Lower leg skin (tissue), 4 donors: ENCODE data around the gene R3HDM2. TPM values are rescaled to one million over a fixed set of nuclear protein-coding genes. Genes with fewer than 3 reads are reported as not detected.

Experiments used
- DNase-seq, 2 donors: peaks; one replicate each; pipeline ENCODE4 v3.0.0-alpha.2; 2019; ENCODE audit warnings: low spot score in 2 of 2
- H3K4me3 ChIP-seq: fragments of 200-600 bp; sonication (generic); 2 replicates; pipeline ENCODE4 v1.5.1; 2017; ENCODE audit warnings: mild to moderate bottlenecking, low read depth; ENCODE audit not compliant: poor library complexity, severe bottlenecking
- CTCF ChIP-seq, 3 donors: fragments of 450-650 bp; IDR thresholded peaks; one replicate each; pipeline ENCODE4 v1.5.1; 2016; ENCODE audit warnings: antibody characterized with exemption in 3 of 3, mild to moderate bottlenecking in 3 of 3, moderate library complexity in 2 of 3
- POLR2A ChIP-seq, 2 donors: fragments of 450-650 bp; IDR thresholded peaks; one replicate each; pipeline ENCODE4 v1.6.1; 2016 to 2017; ENCODE audit warnings: antibody characterized with exemption in 2 of 2, mild to moderate bottlenecking in 1 of 2, moderate library complexity in 1 of 2
- WGBS, 2 donors: methylation state at CpG; one replicate each; pipeline ENCODE4 v1.1.5; 2018; 5-methylcytosine and 5-hydroxymethylcytosine counted together
- intact Hi-C: fragments of 100-400 bp; cut with DNase I; formaldehyde crosslinking; loops from one replicate; pipeline ENCODE4 v1.15.0; 2023; ENCODE audit warnings: low total_unique reads
- total RNA-seq, 4 donors: library from RNA; depleted of rRNA; stranded (reverse); fragments of >200 nt; gene quantifications; one replicate each; pipeline ENCODE4 v1.1.0, GENCODE V29; 2016

The R3HDM2 gene
- total RNA-seq, 4 donors from 2014 or later: 37.2 to 64.6 (median 54.3) TPM

- no peak for TF ChIP-seq POLR2A (IDR thresholded peaks at IDR 0.05)
- TF ChIP-seq CTCF (IDR thresholded peaks at IDR 0.05): no peak
Measured at GRCh38 chr12:57469296-57470164, 38.7 kb upstream of the R3HDM2 start.

GRCh38 chr12:57467915-57468314 lies 37.1 kb upstream of the R3HDM2 start:
- TF ChIP-seq CTCF (IDR thresholded peaks at IDR 0.05) (no peak), POLR2A (IDR thresholded peaks at IDR 0.05) (no peak)
- no peak for DNase-seq
- WGBS, 2 donors: 59 to 67% methylated on average over 11 of the region's 11 CpGs
- H3K4me3 ChIP-seq: no peak overlapping the region
- intact Hi-C loops: loop anchor here (10.0 kb wide), 1 partner anchor 157 kb away; no protein-coding TSS in a partner anchor

More at GRCh38 chr12:57469296-57470164, 38.7 kb upstream of the R3HDM2 start:
- no peak for DNase-seq
- intact Hi-C loops: loop anchor here (10.0 kb wide), 1 partner anchor 155 kb away; no protein-coding TSS in a partner anchor
- WGBS, 2 donors: 87 to 89% methylated on average over 10 of the region's 10 CpGs
- H3K4me3 ChIP-seq: no peak overlapping the region

- TF ChIP-seq POLR2A (IDR thresholded peaks at IDR 0.05) (no peak), CTCF (IDR thresholded peaks at IDR 0.05) (no peak)
- intact Hi-C loops: loop anchor here (10.0 kb wide), 1 partner anchor 157 kb away; no protein-coding TSS in a partner anchor
- no peak overlapping the region for H3K4me3 ChIP-seq
- no peak for DNase-seq
- WGBS, 2 donors: 85 to 92% methylated on average over 12 of the region's 12 CpGs
Measured at GRCh38 chr12:57467212-57467874, 36.5 kb upstream of the R3HDM2 start.

GRCh38 chr12:57465747-57466505 lies 35.1 kb upstream of the R3HDM2 start:
- 82% methylated on average over 14 of the region's 14 CpGs for WGBS, 2 donors
- no peak for DNase-seq
- intact Hi-C loops: loop anchor here (10.0 kb wide), 1 partner anchor 159 kb away; no protein-coding TSS in a partner anchor
- no peak overlapping the region for H3K4me3 ChIP-seq
- TF ChIP-seq CTCF (IDR thresholded peaks at IDR 0.05) (no peak), POLR2A (IDR thresholded peaks at IDR 0.05) (no peak)

GRCh38 chr12:57465030-57465746 lies 34.3 kb upstream of the R3HDM2 start:
- 85 to 87% methylated on average over 6 of the region's 6 CpGs for WGBS, 2 donors
- DNase-seq: no peak
- no peak overlapping the region for H3K4me3 ChIP-seq
- intact Hi-C loops: loop anchor here (10.0 kb wide), 1 partner anchor 160 kb away; no protein-coding TSS in a partner anchor
- TF ChIP-seq CTCF (IDR thresholded peaks at IDR 0.05) (no peak), POLR2A (IDR thresholded peaks at IDR 0.05) (no peak)
